HCT116 (cell line): ENCODE measurements around the gene HECTD2. TPM values are rescaled to one million over a fixed set of nuclear protein-coding genes. Genes with fewer than 3 reads are reported as not detected.
"Not testable (repeated sequence)": the region's sequence is repeated elsewhere in the genome, so short reads cannot be mapped to it uniquely, and the experiment has no call there.

Experiments used
- ATAC-seq: fragments of 200-7000 bp; cut with Tn5 transposase; 2 replicates; pipeline ENCODE4 v1.9.1; 2020; ENCODE audit warnings: mild to moderate bottlenecking, moderate library complexity
- BruUV-seq: library from RNA; stranded (reverse); fragments of 400-500 nt; replicated peaks from 2 replicates; lab custom pipeline; 2021; lab: Mats Ljungman, UMichigan
- CTCF ChIA-PET: fragments of 300-600 bp; sonication (Branson Sonifier 250); formaldehyde crosslinking; loops from one replicate; lab custom pipeline; 2021; ENCODE audit warnings: antibody characterized with exemption; lab: Charles Lee
- POLR2A ChIA-PET: fragments of 300-600, 350-600 bp; sonication (Branson Sonifier 250); formaldehyde crosslinking; loops from one replicate; lab custom pipeline; 2021; ENCODE audit warnings: antibody characterized with exemption; lab: Charles Lee
- RAD21 ChIA-PET, 2 experiments: fragments of 300-600 bp; sonication (Branson Sonifier 250); formaldehyde crosslinking; loops; one replicate each; lab custom pipeline; 2023; ENCODE audit warnings: low total read pairs in 2 of 2; ENCODE audit not compliant: uncharacterized antibody in 2 of 2, unreplicated experiment in 2 of 2, low non-redundant PET in 1 of 2; lab: Charles Lee
- DNase-seq: peaks from one replicate; pipeline ENCODE4 v3.0.0-alpha.2; 2010; ENCODE audit warnings: low read depth, low spot score
- H2AFZ ChIP-seq: fragments of 200-600 bp; shearing (Covaris generic), sonication (generic); 2 replicates; pipeline ENCODE4 v1.6.1; 2017; ENCODE audit warnings: low read depth, mixed run types, mixed read lengths, antibody characterized with exemption, low read length; ENCODE audit not compliant: poor library complexity, severe bottlenecking
- H3K27ac ChIP-seq: 2 replicates; pipeline ENCODE4 v1.5.1; 2012; ENCODE audit warnings: low read depth, low read length
- H3K27me3 ChIP-seq: fragments of 200-600 bp; sonication (generic); 2 replicates; pipeline ENCODE4 v1.6.1; 2016; ENCODE audit warnings: mixed run types, low read length, mixed read lengths; ENCODE audit not compliant: insufficient read depth
- H3K36me3 ChIP-seq, 2 experiments: fragments of 200-500 bp in 1 of 2; fragments of 200-600 bp in 1 of 2; sonication (Bioruptor generic) in 1 of 2; sonication (generic) in 1 of 2; 2 replicates each; pipeline versions ENCODE4 v1.5.1 to v1.6.1; 2014 to 2016; ENCODE audit warnings: low read length in 2 of 2, inconsistent platforms in 1 of 2, mixed read lengths in 1 of 2, mixed run types in 1 of 2; ENCODE audit not compliant: insufficient read depth in 2 of 2, control insufficient read depth in 1 of 2
- H3K4me1 ChIP-seq, 2 experiments: fragments of 200-600 bp in 1 of 2; sonication (generic) in 1 of 2; 2 replicates each; pipeline versions ENCODE4 v1.5.1 to v1.6.1; 2012 to 2017; ENCODE audit warnings: low read length in 2 of 2, inconsistent platforms in 1 of 2, mild to moderate bottlenecking in 1 of 2, mixed read lengths in 1 of 2, mixed run types in 1 of 2, moderate library complexity in 1 of 2; ENCODE audit not compliant: insufficient read depth in 2 of 2, control insufficient read depth in 1 of 2
- H3K4me2 ChIP-seq: fragments of 200-600 bp; sonication (generic); 2 replicates; pipeline ENCODE4 v1.6.1; 2017; ENCODE audit warnings: mixed run types, low read length, mixed read lengths
- H3K4me3 ChIP-seq, 2 experiments: fragments of 200-600 bp in 1 of 2; sonication (generic) in 1 of 2; replicated peaks in 1 of 2; 2 replicates each; pipeline ENCODE4 v1.5.1; 2011 to 2016; ENCODE audit warnings: low read length in 2 of 2, control low read depth in 1 of 2, low read depth in 1 of 2, mild to moderate bottlenecking in 1 of 2, mixed read lengths in 1 of 2, mixed run types in 1 of 2
- H3K79me2 ChIP-seq: fragments of 200-600 bp; sonication (generic); 2 replicates; pipeline ENCODE4 v1.6.1; 2017; ENCODE audit warnings: mild to moderate bottlenecking, mixed run types, low read length, moderate library complexity, mixed read lengths; ENCODE audit not compliant: insufficient read depth
- H3K9ac ChIP-seq: fragments of 200-600 bp; sonication (generic); 2 replicates; pipeline ENCODE4 v1.6.1; 2016; ENCODE audit warnings: low read length, mixed read lengths
- H3K9me2 ChIP-seq: fragments of 200-600 bp; sonication (generic), shearing (Covaris generic); 2 replicates; pipeline ENCODE4 v1.6.1; 2017; ENCODE audit warnings: mixed run types, mild to moderate bottlenecking, moderate library complexity; ENCODE audit not compliant: insufficient read depth
- H3K9me3 ChIP-seq, 2 experiments: fragments of 200-500 bp in 1 of 2; fragments of 200-600 bp in 1 of 2; sonication (Bioruptor generic) in 1 of 2; sonication (generic) in 1 of 2; 2 replicates each; pipeline ENCODE4 v1.6.1; 2014 to 2017; ENCODE audit warnings: low read length in 2 of 2, mixed read lengths in 2 of 2, inconsistent platforms in 1 of 2, low read depth in 1 of 2, mild to moderate bottlenecking in 1 of 2, mixed run types in 1 of 2, moderate library complexity in 1 of 2; ENCODE audit not compliant: control insufficient read depth in 1 of 2, insufficient read depth in 1 of 2
- H4K20me1 ChIP-seq: fragments of 200-600 bp; sonication (generic), shearing (Covaris generic); 2 replicates; pipeline ENCODE4 v1.6.1; 2017; ENCODE audit warnings: mixed run types, mild to moderate bottlenecking, moderate library complexity; ENCODE audit not compliant: insufficient read depth
- ATF3 ChIP-seq: IDR thresholded peaks from 2 replicates; pipeline ENCODE4 v1.6.1; 2012
- EGR1 ChIP-seq: IDR thresholded peaks from 2 replicates; pipeline ENCODE4 v1.6.1; 2012; ENCODE audit warnings: low read depth
- ELF1 ChIP-seq: IDR thresholded peaks from 2 replicates; pipeline ENCODE4 v1.6.1; 2012; ENCODE audit warnings: low read depth, borderline replicate concordance
- EZH2 ChIP-seq: fragments of 200-600 bp; sonication (generic); IDR thresholded peaks from 2 replicates; pipeline ENCODE4 v1.6.1; 2017; ENCODE audit warnings: antibody characterized with exemption, mixed run types
- POLR2A ChIP-seq: IDR thresholded peaks from 2 replicates; pipeline ENCODE4 v1.7.0; 2011; ENCODE audit warnings: borderline replicate concordance; ENCODE audit not compliant: insufficient read depth, insufficient read length; ENCODE audit errors: extremely low read depth
- SIN3A ChIP-seq: IDR thresholded peaks from 2 replicates; pipeline ENCODE4 v1.6.1; 2012; ENCODE audit warnings: low read depth
- SP1 ChIP-seq: IDR thresholded peaks from 2 replicates; pipeline ENCODE4 v1.6.1; 2012; ENCODE audit warnings: low read depth
- TCF7L2 ChIP-seq: IDR thresholded peaks from 2 replicates; pipeline ENCODE4 v1.7.0; 2011; ENCODE audit warnings: borderline replicate concordance, inconsistent platforms; ENCODE audit not compliant: insufficient read depth, insufficient read length; ENCODE audit errors: extremely low read depth
- intact Hi-C: fragments of 100-400 bp; cut with micrococcal nuclease; formaldehyde crosslinking; loops from 2 replicates; pipeline ENCODE4 v1.10.0; 2022
- total RNA-seq: library from RNA; stranded (reverse); gene quantifications from one replicate; pipeline ENCODE4 v1.2.1, GENCODE V29; 2021; ENCODE audit not compliant: unreplicated experiment

Gene HECTD2
- total RNA-seq, 1 experiment from 2014 or later = 3.0 TPM

GRCh38 chr10:91452063-91452462 lies 41.9 kb downstream of the HECTD2 start (continued):
- TF ChIP-seq EGR1 = no peak

- Histone ChIP-seq H3K4me1 (no peaks in the 10 kb centered on the region), H3K27ac (no peak overlapping the region), H3K4me2 (no peak overlapping the region), H3K9me3 (peaks cover 6 to 7% of the 10 kb centered on the region in 2 experiments; a peak in 2 of 4 replicates), H3K36me3 (no peaks in the 10 kb centered on the region), H3K27me3 (no peaks in the 10 kb centered on the region), H4K20me1 (no peaks in the 10 kb centered on the region), H3K79me2 (no peaks in the 10 kb centered on the region), H2AFZ (no peak overlapping the region), H3K9me2 (no peaks in the 10 kb centered on the region), H3K4me3 (no peak overlapping the region), H3K9ac (no peak overlapping the region)
- no TSS peak for BruUV-seq
- DNase-seq = no peak
- RAD21 ChIA-PET = no interaction called here
- no peak for TF ChIP-seq EZH2
- no peak for TF ChIP-seq ATF3
- no peak for TF ChIP-seq SP1
- TF ChIP-seq ELF1 = no peak
- TF ChIP-seq POLR2A = no peak
- TF ChIP-seq SIN3A = no peak
- TF ChIP-seq TCF7L2 = no peak
- ATAC-seq = no peak
- intact Hi-C loops = no loop called here
- CTCF ChIA-PET = no interaction called here
- POLR2A ChIA-PET = no interaction called here
Measured at GRCh38 chr10:91453535-91453934, 43.4 kb downstream of the HECTD2 start.

GRCh38 chr10:91455135-91455534 lies 45.0 kb downstream of the HECTD2 start:
- RAD21 ChIA-PET, ATAC-seq, POLR2A ChIA-PET, H2AFZ ChIP-seq, H3K4me2 ChIP-seq, H3K9ac ChIP-seq, H3K4me1 ChIP-seq, H3K27me3 ChIP-seq, H3K27ac ChIP-seq, CTCF ChIA-PET, DNase-seq, intact Hi-C loops, H3K9me3 ChIP-seq, H3K4me3 ChIP-seq, H4K20me1 ChIP-seq, H3K79me2 ChIP-seq, BruUV-seq, H3K9me2 ChIP-seq, H3K36me3 ChIP-seq: not testable (repeated sequence)
